Body of pancreas (tissue), 4 donors: ENCODE results near the gene FNDC3B. TPM values are rescaled to one million over a fixed set of nuclear protein-coding genes. Genes with fewer than 3 reads are reported as not detected.

ENCODE experiments used
- ATAC-seq: fragments of 150-250 bp; one replicate; pipeline ENCODE4 v1.9.1; 2016
- DNase-seq, 4 donors: peaks; one replicate each; pipeline ENCODE4 v3.0.0-alpha.2; 2019
- H3K27ac ChIP-seq, 4 donors: fragments of 200-600 bp; sonication (generic); 1 replicate in 3 of 4; 2 replicates in 1 of 4; pipeline versions ENCODE4 v1.5.1 to v1.6.1; 2016 to 2019; ENCODE audit warnings: mild to moderate bottlenecking in 1 of 4, mixed read lengths in 1 of 4, moderate library complexity in 1 of 4
- H3K27me3 ChIP-seq, 2 donors: fragments of 200-600 bp; sonication (generic); one replicate each; pipeline ENCODE4 v1.6.0; 2016; ENCODE audit warnings: mild to moderate bottlenecking in 1 of 2
- H3K36me3 ChIP-seq, 2 donors: fragments of 200-600 bp; sonication (generic); replicated peaks in 1 of 2; 2 replicates each; pipeline ENCODE4 v1.5.1; 2016; ENCODE audit warnings: low read depth in 2 of 2; ENCODE audit not compliant: insufficient read depth in 1 of 2
- H3K4me1 ChIP-seq: fragments of 200-600 bp; sonication (generic); one replicate; pipeline ENCODE4 v1.6.0; 2016
- H3K4me3 ChIP-seq, 2 donors: fragments of 200-600 bp; sonication (generic); 1 replicate in 1 of 2; 2 replicates in 1 of 2; pipeline ENCODE4 v1.5.1; 2016 to 2019
- H3K9me3 ChIP-seq, 3 donors: fragments of 200-600 bp; sonication (generic); 1 replicate in 2 of 3; 2 replicates in 1 of 3; pipeline ENCODE4 v1.5.1; 2016
- CTCF ChIP-seq, 7 experiments: fragments of 450-650 bp in 4 of 7; fragments of 200-600 bp in 3 of 7; sonication (generic) in 3 of 7; IDR thresholded peaks; one replicate each; pipeline ENCODE4 v1.5.1; 2016 to 2019; ENCODE audit warnings: antibody characterized with exemption in 7 of 7
- POLR2A ChIP-seq, 3 donors: fragments of 450-650 bp; IDR thresholded peaks; one replicate each; pipeline ENCODE4 v1.6.1; 2016; ENCODE audit warnings: antibody characterized with exemption in 3 of 3, mild to moderate bottlenecking in 2 of 3
- WGBS, 2 donors: methylation state at CpG; one replicate each; pipeline ENCODE4 v1.1.5; 2017; 5-methylcytosine and 5-hydroxymethylcytosine counted together
- intact Hi-C: fragments of 100-400 bp; cut with DNase I; formaldehyde crosslinking; loops from one replicate; pipeline ENCODE4 v1.15.1; 2023
- total RNA-seq, 2 donors: library from RNA; depleted of rRNA; stranded (reverse); fragments of >200 nt; gene quantifications; one replicate each; pipeline ENCODE4 v1.1.0, GENCODE V29; 2016

Gene FNDC3B
- total RNA-seq, 2 donors from 2014 or later: 64.3 to 86.0 TPM

DNA sequence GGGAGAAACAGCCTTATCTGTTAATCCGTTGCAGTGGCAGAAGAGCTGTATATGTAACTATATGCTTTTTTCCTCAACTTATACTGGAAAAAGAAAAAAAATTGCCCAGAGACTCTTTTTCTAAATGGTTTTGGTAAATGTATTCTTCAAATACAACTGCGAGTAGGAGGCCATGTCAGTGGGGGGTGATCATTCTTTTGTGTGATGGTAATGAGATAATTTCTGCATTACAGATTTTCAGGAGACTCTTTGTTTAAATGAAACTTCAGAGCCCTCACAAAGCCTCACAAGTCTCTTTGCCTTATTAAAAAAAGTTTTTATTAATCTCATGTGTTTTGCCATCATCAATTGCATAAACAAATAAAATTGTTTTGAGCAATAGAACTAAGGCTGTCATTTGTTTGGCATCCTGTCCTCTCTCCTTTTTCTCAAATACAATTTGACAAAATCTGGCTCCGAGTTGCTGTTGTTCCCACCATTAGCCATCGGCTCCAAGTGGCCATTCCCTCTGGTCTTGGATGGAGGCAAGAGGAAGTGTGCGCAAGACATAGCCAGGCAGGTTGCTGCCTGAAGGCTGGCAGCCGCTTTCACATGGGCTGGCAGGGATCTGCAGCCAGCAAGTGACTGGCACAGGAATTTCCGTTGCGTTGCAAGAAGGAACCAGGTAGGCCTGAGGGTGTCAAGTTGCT is 116.7 kb downstream of the FNDC3B start:
- Histone ChIP-seq H3K4me1 (peaks cover 74% of the 10 kb centered on the region), H3K4me3 (no peak overlapping the region), H3K9me3 (no peaks in the 10 kb centered on the region), H3K36me3 (no peaks in the 10 kb centered on the region), H3K27ac (peak overlapping the region in 3 of 4 donors; percentile 32 to 96 (median 89)), H3K27me3 (no peaks in the 10 kb centered on the region)
- ATAC-seq: peak; percentile 51
- TF ChIP-seq POLR2A (IDR thresholded peaks at IDR 0.05) (no peak), CTCF (IDR thresholded peaks at IDR 0.05) (no peak)
- WGBS, 2 donors: 27 to 39% methylated on average over 8 of the region's 8 CpGs
- peak; percentile 64 to 82 (median 80) for DNase-seq
- intact Hi-C loops: no loop called here

DNA sequence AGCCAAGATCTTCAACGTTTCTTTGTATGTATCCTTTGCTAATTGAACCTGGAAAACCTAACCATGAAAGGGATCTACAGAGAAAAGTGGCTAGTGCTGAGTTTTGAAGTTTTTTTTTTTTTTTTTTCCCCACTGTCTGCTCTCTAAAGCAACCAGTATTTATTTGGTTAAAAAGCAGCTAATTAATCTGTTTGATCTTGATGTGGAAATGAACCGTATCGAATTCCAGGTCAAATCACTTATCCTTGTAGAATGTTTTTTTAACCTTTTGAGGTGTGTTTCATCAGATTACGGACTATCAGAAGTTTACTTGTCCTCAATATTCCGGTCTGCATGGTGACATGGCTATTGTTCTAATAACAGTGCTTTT is 117.2 kb downstream of the FNDC3B start:
- intact Hi-C loops: no loop called here
- WGBS, 2 donors: 13 to 19% methylated on average over 5 of the region's 5 CpGs
- TF ChIP-seq CTCF (IDR thresholded peaks at IDR 0.05) (no peak), POLR2A (IDR thresholded peaks at IDR 0.05) (no peak)
- Histone ChIP-seq H3K4me3 (no peak overlapping the region), H3K36me3 (no peaks in the 10 kb centered on the region), H3K4me1 (peaks cover 74% of the 10 kb centered on the region), H3K27me3 (no peaks in the 10 kb centered on the region), H3K27ac (peak overlapping the region in 3 of 4 donors; percentile 32 to 96 (median 89)), H3K9me3 (no peaks in the 10 kb centered on the region)
- DNase-seq: no peak
- ATAC-seq: no peak

- Histone ChIP-seq H3K4me1 (peaks cover 64% of the 10 kb centered on the region), H3K27ac (peak overlapping the region in 1 of 4 donors; percentile 96), H3K36me3 (no peaks in the 10 kb centered on the region), H3K27me3 (no peaks in the 10 kb centered on the region), H3K9me3 (no peaks in the 10 kb centered on the region), H3K4me3 (no peak overlapping the region)
- intact Hi-C loops: no loop called here
- ATAC-seq (no peak), DNase-seq (no peak)
- 85 to 87% methylated on average over 3 of the region's 3 CpGs for WGBS, 2 donors
- TF ChIP-seq POLR2A (IDR thresholded peaks at IDR 0.05): no peak
- TF ChIP-seq CTCF (IDR thresholded peaks at IDR 0.05): no peak
Observed at GRCh38 chr3:172157564-172158258, 118.3 kb downstream of the FNDC3B start.

GRCh38 chr3:172158741-172159140 is 119.4 kb downstream of the FNDC3B start:
- TF ChIP-seq CTCF (IDR thresholded peaks at IDR 0.05) (no peak), POLR2A (IDR thresholded peaks at IDR 0.05) (no peak)
- Histone ChIP-seq H3K27ac (no peak overlapping the region), H3K36me3 (no peaks in the 10 kb centered on the region), H3K27me3 (no peaks in the 10 kb centered on the region), H3K9me3 (no peaks in the 10 kb centered on the region), H3K4me1 (peaks cover 53% of the 10 kb centered on the region), H3K4me3 (no peak overlapping the region)
- ATAC-seq (no peak), DNase-seq (no peak)
- intact Hi-C loops: no loop called here
- WGBS, 2 donors: 91 to 92% methylated on average over 4 of the region's 4 CpGs
